ENCODE measurements around the gene ARAP2. TPM values are rescaled to one million over a fixed set of nuclear protein-coding genes. Genes with fewer than 3 reads are reported as not detected.

Gene ARAP2
- total RNA-seq, 3 donors from 2014 or later: 21.3 to 71.4 (median 23.2) TPM

DNA sequence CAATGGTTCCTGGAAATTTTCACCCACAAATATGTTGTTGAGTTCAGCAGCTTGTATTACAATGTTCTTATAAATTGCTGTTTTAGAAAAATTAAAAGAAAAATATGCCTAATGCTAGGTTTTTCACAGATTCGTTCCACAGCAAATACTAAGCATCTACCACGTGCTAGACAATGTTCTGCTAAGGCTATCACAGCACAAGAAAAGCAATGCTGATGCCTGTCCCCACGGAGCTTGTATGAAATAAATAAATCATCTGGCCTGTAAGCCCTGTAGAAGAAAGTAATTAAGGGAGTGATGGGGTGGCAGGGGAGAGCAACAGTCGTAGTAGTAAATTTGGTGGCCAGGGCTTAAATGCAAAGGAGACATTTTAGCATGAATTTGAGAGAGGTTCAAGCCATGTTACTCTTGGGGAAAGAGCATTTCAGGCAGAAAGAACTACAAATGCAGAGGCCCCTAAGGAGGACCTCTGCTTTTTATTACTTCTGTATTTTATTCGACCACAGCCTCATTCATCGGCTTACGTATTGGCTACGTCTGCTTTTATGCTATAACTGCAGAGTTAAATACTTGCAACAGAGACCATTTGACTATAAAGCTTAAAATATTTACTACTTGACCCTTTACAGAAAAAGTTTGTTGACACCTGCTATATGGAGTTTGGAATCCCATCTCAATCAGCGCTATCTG, 36.3 kb downstream of the ARAP2 start:
- H3K27me3 ChIP-seq: no peaks in the 10 kb centered on the region

DNA sequence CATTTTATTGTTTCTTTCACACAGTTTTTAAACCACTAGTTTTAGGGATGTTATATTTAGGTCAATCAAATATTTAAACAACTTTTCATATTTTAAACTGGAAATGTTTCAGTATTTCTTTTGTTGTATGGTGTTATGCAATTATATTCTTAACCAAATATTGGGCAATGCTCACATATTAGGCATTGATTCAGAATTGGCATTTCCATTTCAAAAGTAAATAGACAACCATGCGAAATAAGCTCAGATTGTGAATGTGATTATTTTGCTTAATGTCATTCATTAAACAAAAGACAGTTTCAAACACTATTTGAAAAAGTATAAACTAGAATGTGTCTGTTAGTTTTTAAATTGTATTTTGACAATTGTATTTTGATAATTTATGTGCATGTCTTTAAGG, 36.9 kb downstream of the ARAP2 start:
- Histone ChIP-seq H3K27ac (no peak overlapping the region), H3K36me3 (no peaks in the 10 kb centered on the region), H3K4me3 (no peak overlapping the region), H3K4me1 (no peaks in the 10 kb centered on the region), H3K9me3 (no peaks in the 10 kb centered on the region), H3K27me3 (no peaks in the 10 kb centered on the region)
- DNase-seq (ENCODE audit: low spot score in 2 of 2): no peak
- TF ChIP-seq, protein P1, sequence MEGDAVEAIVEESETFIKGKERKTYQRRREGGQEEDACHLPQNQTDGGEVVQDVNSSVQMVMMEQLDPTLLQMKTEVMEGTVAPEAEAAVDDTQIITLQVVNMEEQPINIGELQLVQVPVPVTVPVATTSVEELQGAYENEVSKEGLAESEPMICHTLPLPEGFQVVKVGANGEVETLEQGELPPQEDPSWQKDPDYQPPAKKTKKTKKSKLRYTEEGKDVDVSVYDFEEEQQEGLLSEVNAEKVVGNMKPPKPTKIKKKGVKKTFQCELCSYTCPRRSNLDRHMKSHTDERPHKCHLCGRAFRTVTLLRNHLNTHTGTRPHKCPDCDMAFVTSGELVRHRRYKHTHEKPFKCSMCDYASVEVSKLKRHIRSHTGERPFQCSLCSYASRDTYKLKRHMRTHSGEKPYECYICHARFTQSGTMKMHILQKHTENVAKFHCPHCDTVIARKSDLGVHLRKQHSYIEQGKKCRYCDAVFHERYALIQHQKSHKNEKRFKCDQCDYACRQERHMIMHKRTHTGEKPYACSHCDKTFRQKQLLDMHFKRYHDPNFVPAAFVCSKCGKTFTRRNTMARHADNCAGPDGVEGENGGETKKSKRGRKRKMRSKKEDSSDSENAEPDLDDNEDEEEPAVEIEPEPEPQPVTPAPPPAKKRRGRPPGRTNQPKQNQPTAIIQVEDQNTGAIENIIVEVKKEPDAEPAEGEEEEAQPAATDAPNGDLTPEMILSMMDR (IDR thresholded peaks at IDR 0.05): no peak
- TF ChIP-seq POLR2AphosphoS5 (IDR thresholded peaks at IDR 0.05) (no peak), POLR2A (IDR thresholded peaks at IDR 0.05) (no peak)
- intact Hi-C loops (cut with DNase I; ENCODE audit: low total_unique reads): no loop called here

More for the DNA sequence above, 36.3 kb downstream of the ARAP2 start:
- Histone ChIP-seq H3K9me3 (no peaks in the 10 kb centered on the region), H3K4me1 (no peaks in the 10 kb centered on the region), H3K36me3 (no peaks in the 10 kb centered on the region), H3K4me3 (no peak overlapping the region), H3K27ac (no peak overlapping the region)
- TF ChIP-seq POLR2AphosphoS5 (IDR thresholded peaks at IDR 0.05) (no peak), POLR2A (IDR thresholded peaks at IDR 0.05) (no peak)
- TF ChIP-seq, protein P1 (IDR thresholded peaks at IDR 0.05): no peak
- intact Hi-C loops (cut with DNase I; ENCODE audit: low total_unique reads): no loop called here
- no peak for DNase-seq (ENCODE audit: low spot score in 2 of 2)

GRCh38 chr4:36206603-36207311, 37.6 kb downstream of the ARAP2 start:
- H3K27ac ChIP-seq: no peak overlapping the region
- DNase-seq (ENCODE audit: low spot score in 2 of 2): no peak
- intact Hi-C loops (cut with DNase I; ENCODE audit: low total_unique reads): no loop called here
- TF ChIP-seq POLR2AphosphoS5 (IDR thresholded peaks at IDR 0.05) (no peak), POLR2A (IDR thresholded peaks at IDR 0.05) (no peak)
- TF ChIP-seq, protein P1 (IDR thresholded peaks at IDR 0.05): no peak
- H3K27me3 ChIP-seq: no peaks in the 10 kb centered on the region
- no peaks in the 10 kb centered on the region for H3K9me3 ChIP-seq
- no peaks in the 10 kb centered on the region for H3K36me3 ChIP-seq
- no peak overlapping the region for H3K4me3 ChIP-seq
- no peaks in the 10 kb centered on the region for H3K4me1 ChIP-seq

DNA sequence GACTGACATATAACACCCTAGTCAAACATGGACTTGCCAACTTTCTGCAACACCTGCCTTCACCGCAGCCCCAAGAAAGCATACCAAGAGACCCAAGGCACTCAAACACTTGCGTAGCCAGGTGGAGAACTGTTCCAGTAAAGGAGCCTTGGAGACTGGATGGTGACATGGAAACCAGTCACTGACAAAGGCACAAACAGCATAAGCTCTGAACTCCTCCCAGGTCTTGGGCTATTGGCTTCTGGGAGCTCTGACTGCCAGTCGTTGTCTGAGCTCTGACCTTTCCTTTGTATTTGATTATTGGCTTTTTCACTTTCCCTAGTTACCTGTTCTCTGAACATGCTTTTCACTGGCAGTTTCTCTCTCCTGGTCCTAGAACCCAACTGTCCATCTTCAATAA, 38.3 kb downstream of the ARAP2 start:
- no peak for DNase-seq (ENCODE audit: low spot score in 2 of 2)
- Histone ChIP-seq H3K4me1 (no peaks in the 10 kb centered on the region), H3K36me3 (no peaks in the 10 kb centered on the region), H3K27me3 (no peaks in the 10 kb centered on the region), H3K4me3 (no peak overlapping the region), H3K27ac (no peak overlapping the region), H3K9me3 (no peaks in the 10 kb centered on the region)
- TF ChIP-seq POLR2A (IDR thresholded peaks at IDR 0.05) (no peak), POLR2AphosphoS5 (IDR thresholded peaks at IDR 0.05) (no peak)
- TF ChIP-seq, protein P1 (IDR thresholded peaks at IDR 0.05): no peak
- intact Hi-C loops (cut with DNase I; ENCODE audit: low total_unique reads): no loop called here

DNA sequence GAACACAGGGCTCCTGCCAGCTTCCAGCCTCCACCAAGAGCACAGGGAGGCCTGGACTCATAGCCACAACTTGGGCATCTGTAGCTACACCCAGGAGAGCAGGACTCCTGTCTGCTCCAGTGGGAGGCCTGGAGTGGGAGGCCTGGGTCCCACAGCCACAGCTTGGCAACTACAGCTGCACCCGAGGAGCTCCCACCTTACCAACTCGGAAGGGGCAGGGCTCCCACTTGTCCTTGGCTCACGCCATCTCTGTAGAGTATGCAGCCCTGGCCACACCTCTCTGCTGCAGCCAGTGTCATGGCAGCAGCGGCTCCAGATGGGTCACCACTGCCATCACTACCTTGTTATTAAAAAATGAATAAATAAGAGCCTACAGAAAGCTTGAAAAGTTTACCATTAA, 45.5 kb downstream of the ARAP2 start:
- no peak for DNase-seq (ENCODE audit: low spot score in 2 of 2)
- Histone ChIP-seq H3K27ac (no peak overlapping the region), H3K36me3 (no peaks in the 10 kb centered on the region), H3K4me3 (no peak overlapping the region), H3K9me3 (no peaks in the 10 kb centered on the region), H3K4me1 (no peaks in the 10 kb centered on the region), H3K27me3 (no peaks in the 10 kb centered on the region)
- intact Hi-C loops (cut with DNase I; ENCODE audit: low total_unique reads): no loop called here
- TF ChIP-seq, protein P1 (IDR thresholded peaks at IDR 0.05): no peak
- TF ChIP-seq POLR2AphosphoS5 (IDR thresholded peaks at IDR 0.05): no peak
- no peak for TF ChIP-seq POLR2A (IDR thresholded peaks at IDR 0.05)
